Esophagus (tissue), 2 donors: Measurements from ENCODE around the gene HOXA9. TPM values are rescaled to one million over a fixed set of nuclear protein-coding genes. Genes with fewer than 3 reads are reported as not detected.
A peak's percentile ranks its signal among the peaks of the same experiment; 100 is the strongest.

Source experiments
- H3K27ac ChIP-seq, 2 donors: one replicate each; pipeline ENCODE4 v1.5.1; 2013; ENCODE audit warnings: low read depth in 2 of 2, mild to moderate bottlenecking in 2 of 2, inconsistent platforms in 1 of 2, low read length in 1 of 2, moderate library complexity in 1 of 2
- H3K27me3 ChIP-seq, 2 donors: one replicate each; pipeline ENCODE4 v1.6.1; 2013; ENCODE audit warnings: low read length in 2 of 2, control low read depth in 1 of 2, mild to moderate bottlenecking in 1 of 2; ENCODE audit not compliant: insufficient read depth in 2 of 2, control insufficient read depth in 1 of 2
- H3K36me3 ChIP-seq, 2 donors: one replicate each; pipeline ENCODE4 v1.6.1; 2013; ENCODE audit warnings: low read length in 1 of 2; ENCODE audit not compliant: control insufficient read depth in 2 of 2, insufficient read depth in 2 of 2
- H3K4me1 ChIP-seq, 2 donors: one replicate each; pipeline ENCODE4 v1.6.1; 2013; ENCODE audit warnings: low read length in 1 of 2; ENCODE audit not compliant: control insufficient read depth in 2 of 2, insufficient read depth in 2 of 2
- H3K4me3 ChIP-seq, 2 donors: one replicate each; pipeline ENCODE4 v1.5.1; 2013; ENCODE audit warnings: low read length in 2 of 2, mild to moderate bottlenecking in 2 of 2, low read depth in 1 of 2, moderate library complexity in 1 of 2
- H3K9me3 ChIP-seq, 2 donors: one replicate each; pipeline ENCODE4 v1.6.1; 2013; ENCODE audit warnings: mild to moderate bottlenecking in 2 of 2, low read depth in 1 of 2, low read length in 1 of 2, moderate library complexity in 1 of 2; ENCODE audit not compliant: control insufficient read depth in 2 of 2, insufficient read depth in 1 of 2
- WGBS, 2 donors: extraction: QIAGEN DNeasy Blood & Tissue Kit; methylation state at CpG; one replicate each; pipeline ENCODE4 v1.1.7; 2013; 5-methylcytosine and 5-hydroxymethylcytosine counted together
- polyA plus RNA-seq, 2 donors: library from polyadenylated mRNA; stranded (reverse); fragments of 200-250 nt; gene quantifications; one replicate each; pipeline ENCODE4 v1.2.3, GENCODE V29; 2013
- donor health status: healthy with polysubstance abuse.
- donor health status: Bipolar disorder and iron deficiency.

HOXA9 gene
- polyA plus RNA-seq, 2 donors, result 0.49 TPM

GRCh38 chr7:27176962-27177794 is 11.8 kb upstream of the HOXA9 start:
- no peak overlapping the region for H3K4me3 ChIP-seq
- 70 to 88% methylated on average over 22 of the region's 22 CpGs for whole genome bisulfite sequencing, 2 donors

GRCh38 chr7:27176524-27176845 is 11.1 kb upstream of the HOXA9 start:
- H3K27ac ChIP-seq, result no peak overlapping the region
- H3K4me1 ChIP-seq, result peaks cover 2 to 9% of the 10 kb centered on the region in 2 donors
- WGBS, 2 donors, result 87 to 90% methylated on average over 3 of the region's 3 CpGs
- peaks cover 10 to 46% of the 10 kb centered on the region in 2 donors for H3K27me3 ChIP-seq
- no peaks in the 10 kb centered on the region for H3K9me3 ChIP-seq
- no peak overlapping the region for H3K4me3 ChIP-seq
- no peaks in the 10 kb centered on the region for H3K36me3 ChIP-seq

More at GRCh38 chr7:27176962-27177794, 11.8 kb upstream of the HOXA9 start:
- H3K27me3 ChIP-seq, result peaks cover 14 to 46% of the 10 kb centered on the region in 2 donors
- H3K27ac ChIP-seq, result no peak overlapping the region
- peaks cover 2 to 9% of the 10 kb centered on the region in 2 donors for H3K4me1 ChIP-seq
- H3K36me3 ChIP-seq, result no peaks in the 10 kb centered on the region
- H3K9me3 ChIP-seq, result no peaks in the 10 kb centered on the region

- Histone ChIP-seq H3K4me3 (no peak overlapping the region), H3K27ac (no peak overlapping the region), H3K4me1 (peaks cover 2 to 9% of the 10 kb centered on the region in 2 donors), H3K9me3 (no peaks in the 10 kb centered on the region), H3K27me3 (peaks cover 9 to 51% of the 10 kb centered on the region in 2 donors), H3K36me3 (no peaks in the 10 kb centered on the region)
- 57 to 78% methylated on average over 40 of the region's 40 CpGs for WGBS, 2 donors
These were observed 10.5 kb upstream of the HOXA9 start for GRCh38 chr7:27175626-27176523.

GRCh38 chr7:27174874-27175625 is 9.7 kb upstream of the HOXA9 start:
- Histone ChIP-seq H3K27me3 (peaks cover 7 to 48% of the 10 kb centered on the region in 2 donors), H3K9me3 (no peaks in the 10 kb centered on the region), H3K27ac (no peak overlapping the region), H3K36me3 (no peaks in the 10 kb centered on the region), H3K4me1 (peaks cover 2 to 9% of the 10 kb centered on the region in 2 donors), H3K4me3 (no peak overlapping the region)
- WGBS, 2 donors, result 53 to 70% methylated on average over 12 of the region's 12 CpGs

- Histone ChIP-seq H3K9me3 (no peaks in the 10 kb centered on the region), H3K4me3 (peak within 1 kb of the TSS; percentile 42 to 54), H3K36me3 (no peaks in the 10 kb centered on the region), H3K27me3 (peaks cover 7 to 50% of the 10 kb centered on the region in 2 donors), H3K4me1 (peaks cover 2 to 5% of the 10 kb centered on the region in 2 donors), H3K27ac (no peak within 1 kb of the TSS)
- WGBS, 2 donors, result 7 to 10% methylated on average over 76 to 82 of the region's 82 CpGs
These were observed 8.9 kb upstream of the HOXA9 start, which contains the start of gene HOXA10 for GRCh38 chr7:27173956-27174873. TSS of gene HOXA10 (minus strand) at chr7:27174320. CDS start at chr7:27174306, 14 bp downstream.

- Histone ChIP-seq H3K4me1 (peaks cover 2 to 5% of the 10 kb centered on the region in 2 donors), H3K27me3 (peaks cover 8 to 52% of the 10 kb centered on the region in 2 donors), H3K27ac (no peak overlapping the region), H3K36me3 (no peaks in the 10 kb centered on the region), H3K4me3 (peak overlapping the region; percentile 42 to 54), H3K9me3 (no peaks in the 10 kb centered on the region)
- 1% methylated on average over 42 to 59 of the region's 59 CpGs for WGBS, 2 donors
These were observed 8.2 kb upstream of the HOXA9 start for GRCh38 chr7:27173511-27173955.

- Histone ChIP-seq H3K4me3 (peak overlapping the region; percentile 42 to 54), H3K27me3 (peaks cover 12 to 56% of the 10 kb centered on the region in 2 donors), H3K27ac (no peak overlapping the region), H3K36me3 (no peaks in the 10 kb centered on the region), H3K9me3 (peaks cover 0 to 4% of the 10 kb centered on the region in 2 donors), H3K4me1 (peaks cover 2 to 5% of the 10 kb centered on the region in 2 donors)
- 2 to 3% methylated on average over 57 to 58 of the region's 58 CpGs for WGBS, 2 donors
These were observed 7.6 kb upstream of the HOXA9 start for GRCh38 chr7:27172823-27173510.

GRCh38 chr7:27172315-27172774 is 7.0 kb upstream of the HOXA9 start:
- H3K4me3 ChIP-seq, result peak overlapping the region in 1 of 2 donors; percentile 54
- WGBS, 2 donors, result 9 to 13% methylated on average over 10 of the region's 10 CpGs
- peaks cover 0 to 4% of the 10 kb centered on the region in 2 donors for H3K9me3 ChIP-seq
- H3K4me1 ChIP-seq, result peaks cover 2 to 5% of the 10 kb centered on the region in 2 donors
- no peak overlapping the region for H3K27ac ChIP-seq
- no peaks in the 10 kb centered on the region for H3K36me3 ChIP-seq
- H3K27me3 ChIP-seq, result peaks cover 12 to 61% of the 10 kb centered on the region in 2 donors
